K562 (cell line): ENCODE results near the gene LRRC4B. TPM values are rescaled to one million over a fixed set of nuclear protein-coding genes. Genes with fewer than 3 reads are reported as not detected.

ENCODE experiments used
- CEBPB ChIP-seq: fragments of 450-650 bp; IDR thresholded peaks from 2 replicates; pipeline ENCODE4 v1.6.1; 2016; ENCODE audit warnings: missing genetic modification characterization, missing compliant biosample characterization
- NFRKB ChIP-seq: fragments of 450-650 bp; IDR thresholded peaks from 2 replicates; pipeline ENCODE4 v1.6.1; 2016; ENCODE audit warnings: low read depth
- SREBF1 ChIP-seq: fragments of 150-350 bp; IDR thresholded peaks from 2 replicates; pipeline ENCODE4 v1.6.1; 2014; ENCODE audit warnings: antibody characterized with exemption, low read depth, low read length, borderline replicate concordance
- TFAM ChIP-seq: fragments of 250-450 bp; sonication (Bioruptor Pico); conservative IDR thresholded peaks from 2 replicates; pipeline ENCODE4 v1.5.0; 2021; ENCODE audit warnings: mild to moderate bottlenecking, moderate library complexity
- ZFP30 ChIP-seq: fragments of 250-450 bp; sonication (Bioruptor Pico); IDR thresholded peaks from 2 replicates; pipeline ENCODE4 v1.8.0; 2022; ENCODE audit warnings: moderate library complexity, mild to moderate bottlenecking, inconsistent platforms, borderline replicate concordance
- ZNF143 ChIP-seq: sonication (generic); formaldehyde crosslinking; IDR thresholded peaks from 2 replicates; pipeline ENCODE4 v1.9.0; 2022; ENCODE audit warnings: mild to moderate bottlenecking, missing genetic modification reagents
- polyA plus RNA-seq, 8 experiments: library from polyadenylated mRNA; depleted of rRNA in 4 of 8; stranded (reverse) in 5 of 8; unstranded in 3 of 8; fragments of >200 nt; fragmentation: Nextera tagmentation in 2 of 8; fragmentation: Illumina TruSeq in 1 of 8; extraction: Ambion mirVana in 2 of 8; extraction: Trizol in 1 of 8; gene quantifications; 2 replicates each; pipeline versions ENCODE4 v1.2.1 to v1.2.3, GENCODE V29; 2011 to 2014; ENCODE audit warnings: inconsistent platforms in 1 of 8, missing spikeins in 1 of 8
- total RNA-seq, 7 experiments: library from RNA; depleted of rRNA in 6 of 7; stranded (reverse); fragments of >200 nt in 6 of 7; fragmentation: Illumina TruSeq in 2 of 7; extraction: Trizol in 2 of 7; gene quantifications; 2 replicates each; pipeline versions ENCODE4 v1.2.1 to v1.2.3, GENCODE V29; 2011 to 2021; ENCODE audit warnings: low replicate concordance in 1 of 7
- TF ChIP-seq, protein P1 (sequence below): fragments of 450-650 bp; IDR thresholded peaks from 2 replicates; pipeline ENCODE4 v1.6.1; 2016; ENCODE audit warnings: antibody characterized with exemption
- TF ChIP-seq, protein P2 (sequence below): sonication (generic); formaldehyde crosslinking; IDR thresholded peaks from 2 replicates; pipeline ENCODE4 v1.8.1; 2023; ENCODE audit warnings: missing genetic modification reagents, mild to moderate bottlenecking, borderline replicate concordance
- TF ChIP-seq, protein P3 (sequence below): fragments of 250-450 bp; sonication (Bioruptor Pico); IDR thresholded peaks from 2 replicates; pipeline ENCODE4 v1.4.0; 2020; ENCODE audit warnings: mild to moderate bottlenecking
- TF ChIP-seq, protein P4 (sequence below): sonication (generic); formaldehyde crosslinking; IDR thresholded peaks from 2 replicates; pipeline ENCODE4 v1.8.1; 2022; ENCODE audit warnings: missing genetic modification reagents

The LRRC4B gene
- total and polyA plus RNA-seq, 9 of the 15 experiments (the other 6 are each of a cell fraction or from before 2014, with no cell fraction given): 0.18 to 9.6 (median 2.9) TPM; not detected in 2

DNA sequence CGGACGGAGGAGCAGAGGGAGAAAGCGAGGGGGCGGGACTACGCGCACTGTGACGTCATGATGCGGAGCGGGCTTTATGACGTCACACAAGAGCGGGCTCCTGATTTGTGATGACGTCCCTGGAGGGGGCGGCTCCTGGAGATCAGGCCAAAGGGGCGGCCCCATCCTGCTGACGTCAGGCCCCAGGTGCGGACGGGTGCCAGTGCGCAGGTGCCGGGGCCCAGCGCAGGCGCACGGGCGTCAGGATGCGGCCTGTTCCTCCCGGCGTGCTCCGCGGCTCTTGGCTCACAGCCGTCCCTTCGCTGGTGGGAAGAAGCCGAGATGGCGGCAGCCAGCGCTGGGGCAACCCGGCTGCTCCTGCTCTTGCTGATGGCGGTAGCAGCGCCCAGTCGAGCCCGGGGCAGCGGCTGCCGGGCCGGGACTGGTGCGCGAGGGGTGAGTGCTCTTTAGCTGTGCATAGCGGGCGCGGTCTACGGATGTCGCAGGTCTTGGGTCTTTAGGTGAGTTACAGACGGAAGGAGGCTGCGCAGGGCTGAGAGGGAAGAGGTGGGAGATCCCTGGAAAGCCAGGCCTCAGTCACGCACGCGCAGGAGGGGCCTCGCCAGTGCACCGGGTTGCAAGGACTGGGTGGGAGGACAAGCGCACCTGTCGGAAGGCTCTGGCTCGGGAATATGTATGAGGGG lies 91.9 kb downstream of the LRRC4B start, which contains the start of the genes EMC10 and GARIN5A (continued):
- TF ChIP-seq, protein P1, sequence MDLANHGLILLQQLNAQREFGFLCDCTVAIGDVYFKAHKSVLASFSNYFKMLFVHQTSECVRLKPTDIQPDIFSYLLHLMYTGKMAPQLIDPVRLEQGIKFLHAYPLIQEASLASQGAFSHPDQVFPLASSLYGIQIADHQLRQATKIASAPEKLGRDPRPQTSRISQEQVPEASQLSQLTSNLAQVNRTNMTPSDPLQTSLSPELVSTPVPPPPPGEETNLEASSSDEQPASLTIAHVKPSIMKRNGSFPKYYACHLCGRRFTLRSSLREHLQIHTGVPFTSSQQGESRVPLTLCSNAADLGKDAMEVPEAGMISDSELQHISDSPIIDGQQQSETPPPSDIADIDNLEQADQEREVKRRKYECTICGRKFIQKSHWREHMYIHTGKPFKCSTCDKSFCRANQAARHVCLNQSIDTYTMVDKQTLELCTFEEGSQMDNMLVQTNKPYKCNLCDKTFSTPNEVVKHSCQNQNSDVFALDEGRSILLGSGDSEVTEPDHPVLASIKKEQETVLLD: peak; percentile 96
- TF ChIP-seq SREBF1: no peak
- peak; percentile 92 for TF ChIP-seq NFRKB
- TF ChIP-seq ZFP30: no peak
- TF ChIP-seq, protein P2, sequence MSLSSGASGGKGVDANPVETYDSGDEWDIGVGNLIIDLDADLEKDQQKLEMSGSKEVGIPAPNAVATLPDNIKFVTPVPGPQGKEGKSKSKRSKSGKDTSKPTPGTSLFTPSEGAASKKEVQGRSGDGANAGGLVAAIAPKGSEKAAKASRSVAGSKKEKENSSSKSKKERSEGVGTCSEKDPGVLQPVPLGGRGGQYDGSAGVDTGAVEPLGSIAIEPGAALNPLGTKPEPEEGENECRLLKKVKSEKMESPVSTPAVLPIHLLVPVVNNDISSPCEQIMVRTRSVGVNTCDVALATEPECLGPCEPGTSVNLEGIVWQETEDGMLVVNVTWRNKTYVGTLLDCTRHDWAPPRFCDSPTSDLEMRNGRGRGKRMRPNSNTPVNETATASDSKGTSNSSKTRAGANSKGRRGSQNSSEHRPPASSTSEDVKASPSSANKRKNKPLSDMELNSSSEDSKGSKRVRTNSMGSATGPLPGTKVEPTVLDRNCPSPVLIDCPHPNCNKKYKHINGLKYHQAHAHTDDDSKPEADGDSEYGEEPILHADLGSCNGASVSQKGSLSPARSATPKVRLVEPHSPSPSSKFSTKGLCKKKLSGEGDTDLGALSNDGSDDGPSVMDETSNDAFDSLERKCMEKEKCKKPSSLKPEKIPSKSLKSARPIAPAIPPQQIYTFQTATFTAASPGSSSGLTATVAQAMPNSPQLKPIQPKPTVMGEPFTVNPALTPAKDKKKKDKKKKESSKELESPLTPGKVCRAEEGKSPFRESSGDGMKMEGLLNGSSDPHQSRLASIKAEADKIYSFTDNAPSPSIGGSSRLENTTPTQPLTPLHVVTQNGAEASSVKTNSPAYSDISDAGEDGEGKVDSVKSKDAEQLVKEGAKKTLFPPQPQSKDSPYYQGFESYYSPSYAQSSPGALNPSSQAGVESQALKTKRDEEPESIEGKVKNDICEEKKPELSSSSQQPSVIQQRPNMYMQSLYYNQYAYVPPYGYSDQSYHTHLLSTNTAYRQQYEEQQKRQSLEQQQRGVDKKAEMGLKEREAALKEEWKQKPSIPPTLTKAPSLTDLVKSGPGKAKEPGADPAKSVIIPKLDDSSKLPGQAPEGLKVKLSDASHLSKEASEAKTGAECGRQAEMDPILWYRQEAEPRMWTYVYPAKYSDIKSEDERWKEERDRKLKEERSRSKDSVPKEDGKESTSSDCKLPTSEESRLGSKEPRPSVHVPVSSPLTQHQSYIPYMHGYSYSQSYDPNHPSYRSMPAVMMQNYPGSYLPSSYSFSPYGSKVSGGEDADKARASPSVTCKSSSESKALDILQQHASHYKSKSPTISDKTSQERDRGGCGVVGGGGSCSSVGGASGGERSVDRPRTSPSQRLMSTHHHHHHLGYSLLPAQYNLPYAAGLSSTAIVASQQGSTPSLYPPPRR (CRISPR knock-in tag): peak; percentile 61; the same call in 1 of the 2 replicates
- no peak for TF ChIP-seq CEBPB (tag)
- TF ChIP-seq, protein P3, sequence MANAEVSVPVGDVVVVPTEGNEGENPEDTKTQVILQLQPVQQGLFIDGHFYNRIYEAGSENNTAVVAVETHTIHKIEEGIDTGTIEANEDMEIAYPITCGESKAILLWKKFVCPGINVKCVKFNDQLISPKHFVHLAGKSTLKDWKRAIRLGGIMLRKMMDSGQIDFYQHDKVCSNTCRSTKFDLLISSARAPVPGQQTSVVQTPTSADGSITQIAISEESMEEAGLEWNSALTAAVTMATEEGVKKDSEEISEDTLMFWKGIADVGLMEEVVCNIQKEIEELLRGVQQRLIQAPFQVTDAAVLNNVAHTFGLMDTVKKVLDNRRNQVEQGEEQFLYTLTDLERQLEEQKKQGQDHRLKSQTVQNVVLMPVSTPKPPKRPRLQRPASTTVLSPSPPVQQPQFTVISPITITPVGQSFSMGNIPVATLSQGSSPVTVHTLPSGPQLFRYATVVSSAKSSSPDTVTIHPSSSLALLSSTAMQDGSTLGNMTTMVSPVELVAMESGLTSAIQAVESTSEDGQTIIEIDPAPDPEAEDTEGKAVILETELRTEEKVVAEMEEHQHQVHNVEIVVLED (CRISPR knock-in tag): peak; percentile 56; the same call in 1 of the 2 replicates
- no peak for TF ChIP-seq TFAM (CRISPR knock-in tag)
- TF ChIP-seq ZNF143: peak; percentile 76
- TF ChIP-seq, protein P4, sequence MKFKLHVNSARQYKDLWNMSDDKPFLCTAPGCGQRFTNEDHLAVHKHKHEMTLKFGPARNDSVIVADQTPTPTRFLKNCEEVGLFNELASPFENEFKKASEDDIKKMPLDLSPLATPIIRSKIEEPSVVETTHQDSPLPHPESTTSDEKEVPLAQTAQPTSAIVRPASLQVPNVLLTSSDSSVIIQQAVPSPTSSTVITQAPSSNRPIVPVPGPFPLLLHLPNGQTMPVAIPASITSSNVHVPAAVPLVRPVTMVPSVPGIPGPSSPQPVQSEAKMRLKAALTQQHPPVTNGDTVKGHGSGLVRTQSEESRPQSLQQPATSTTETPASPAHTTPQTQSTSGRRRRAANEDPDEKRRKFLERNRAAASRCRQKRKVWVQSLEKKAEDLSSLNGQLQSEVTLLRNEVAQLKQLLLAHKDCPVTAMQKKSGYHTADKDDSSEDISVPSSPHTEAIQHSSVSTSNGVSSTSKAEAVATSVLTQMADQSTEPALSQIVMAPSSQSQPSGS (CRISPR knock-in tag): peak; percentile 93; the same call in 1 of the 2 replicates
